Muscle layer of duodenum (tissue), 2 donors: ENCODE data around the gene TASP1.

Experiments
- H3K27ac ChIP-seq: one replicate; pipeline ENCODE4 v1.7.0; 2013; ENCODE audit warnings: mild to moderate bottlenecking, low read length
- H3K27me3 ChIP-seq: one replicate; pipeline ENCODE4 v1.7.0; 2013; ENCODE audit warnings: low read depth, mild to moderate bottlenecking, control low read depth, low read length
- H3K36me3 ChIP-seq, 2 donors: one replicate each; pipeline ENCODE4 v1.7.0; 2013; ENCODE audit warnings: low read length in 2 of 2, control low read depth in 1 of 2, mild to moderate bottlenecking in 1 of 2; ENCODE audit not compliant: insufficient read depth in 2 of 2, control insufficient read depth in 1 of 2
- H3K4me1 ChIP-seq, 2 donors: one replicate each; pipeline ENCODE4 v1.7.0; 2013; ENCODE audit warnings: low read length in 2 of 2, mild to moderate bottlenecking in 2 of 2, control low read depth in 1 of 2, moderate library complexity in 1 of 2; ENCODE audit not compliant: insufficient read depth in 2 of 2, control insufficient read depth in 1 of 2
- H3K4me3 ChIP-seq, 2 donors: one replicate each; pipeline ENCODE4 v1.7.0; 2013; ENCODE audit warnings: low read length in 2 of 2, low read depth in 1 of 2, mild to moderate bottlenecking in 1 of 2
- H3K9me3 ChIP-seq, 2 donors: one replicate each; pipeline ENCODE4 v1.7.0; 2013; ENCODE audit warnings: low read length in 2 of 2, control low read depth in 1 of 2, mild to moderate bottlenecking in 1 of 2; ENCODE audit not compliant: control insufficient read depth in 1 of 2
- donor health status: healthy.

Gene TASP1

DNA sequence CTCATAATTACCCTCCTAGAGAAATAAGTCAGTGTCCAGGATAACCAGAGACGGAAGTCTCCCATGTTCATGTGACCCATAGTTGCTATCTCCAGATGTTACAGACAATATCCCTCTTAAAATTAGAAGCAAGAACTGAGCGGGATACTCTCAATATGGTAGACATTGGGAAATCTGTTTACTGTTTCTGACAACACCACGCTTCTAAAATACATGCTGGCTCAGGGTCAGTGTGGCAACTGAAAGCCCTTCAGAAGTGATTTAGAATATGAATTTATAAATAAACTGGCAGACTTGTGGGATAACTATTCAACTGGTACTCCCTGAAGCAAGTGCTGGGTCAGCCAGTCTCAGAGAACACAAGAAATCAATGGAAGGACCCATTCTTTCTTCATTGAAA lies 108.6 kb downstream of the TASP1 start:
- H3K27me3 ChIP-seq: no peaks in the 10 kb centered on the region
- no peak overlapping the region for H3K27ac ChIP-seq
- peaks cover 0 to 8% of the 10 kb centered on the region in 2 donors for H3K36me3 ChIP-seq
- no peak overlapping the region for H3K4me3 ChIP-seq
- H3K9me3 ChIP-seq: no peaks in the 10 kb centered on the region
- peaks cover 0 to 4% of the 10 kb centered on the region in 2 donors for H3K4me1 ChIP-seq

DNA sequence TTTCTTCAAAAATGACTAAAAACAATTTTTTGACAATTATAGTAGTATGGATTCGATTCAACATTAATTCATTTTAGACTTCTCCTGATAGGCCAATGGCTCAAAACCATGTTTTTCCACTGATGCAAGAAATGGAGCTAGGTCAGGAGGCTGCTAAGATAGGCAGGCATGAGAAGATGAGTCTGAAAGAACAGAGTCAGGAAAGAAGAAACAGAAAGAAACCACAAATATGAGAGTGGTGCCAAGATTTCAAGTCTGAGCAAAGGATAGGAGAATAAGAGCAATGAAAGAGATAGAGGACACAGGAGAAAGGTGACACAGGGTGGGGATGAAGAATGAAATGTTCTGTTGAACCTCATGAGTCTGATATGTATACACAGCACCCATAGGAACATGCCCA lies 112.2 kb downstream of the TASP1 start:
- Histone ChIP-seq H3K4me1 (no peaks in the 10 kb centered on the region), H3K9me3 (peaks cover 0 to 2% of the 10 kb centered on the region in 2 donors), H3K4me3 (no peak overlapping the region), H3K27ac (no peak overlapping the region), H3K27me3 (no peaks in the 10 kb centered on the region), H3K36me3 (peaks cover 7 to 8% of the 10 kb centered on the region in 2 donors)

DNA sequence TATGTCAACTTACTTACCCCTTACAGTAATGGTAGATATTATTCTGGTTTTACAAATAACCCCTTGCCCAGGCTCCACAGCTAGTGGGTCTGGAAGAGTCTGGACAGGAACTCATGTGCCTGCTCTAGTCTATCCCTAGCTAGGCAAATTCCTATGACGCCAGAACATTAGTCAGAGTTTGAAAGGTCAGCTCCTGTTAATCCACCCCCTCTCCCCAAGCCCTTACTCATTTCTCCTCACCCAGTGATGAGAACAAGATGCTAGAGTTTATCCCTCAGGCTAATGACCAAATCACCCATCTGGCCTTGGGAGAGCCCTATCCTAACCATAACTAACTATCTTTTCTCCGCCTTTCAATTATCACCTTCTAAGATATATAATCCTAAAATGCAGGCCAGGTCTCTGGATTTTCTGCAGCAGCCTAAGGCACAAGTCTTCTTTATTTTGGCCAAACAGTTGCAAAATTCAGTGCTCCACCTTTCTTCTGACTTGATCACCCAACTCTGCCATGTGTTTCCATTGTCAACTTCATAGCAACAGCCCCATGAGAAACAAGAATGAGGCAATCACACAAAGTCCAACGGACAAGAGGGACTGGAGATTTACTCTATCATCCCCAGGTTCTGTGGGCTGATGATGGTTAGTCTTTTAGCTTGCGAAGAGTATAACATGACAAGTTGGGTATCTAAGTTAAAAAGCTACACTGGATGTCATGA lies 113.3 kb downstream of the TASP1 start:
- Histone ChIP-seq H3K9me3 (peaks cover 0 to 2% of the 10 kb centered on the region in 2 donors), H3K27ac (no peak overlapping the region), H3K36me3 (peaks cover 7 to 8% of the 10 kb centered on the region in 2 donors), H3K4me3 (no peak overlapping the region), H3K4me1 (no peaks in the 10 kb centered on the region), H3K27me3 (no peaks in the 10 kb centered on the region)

DNA sequence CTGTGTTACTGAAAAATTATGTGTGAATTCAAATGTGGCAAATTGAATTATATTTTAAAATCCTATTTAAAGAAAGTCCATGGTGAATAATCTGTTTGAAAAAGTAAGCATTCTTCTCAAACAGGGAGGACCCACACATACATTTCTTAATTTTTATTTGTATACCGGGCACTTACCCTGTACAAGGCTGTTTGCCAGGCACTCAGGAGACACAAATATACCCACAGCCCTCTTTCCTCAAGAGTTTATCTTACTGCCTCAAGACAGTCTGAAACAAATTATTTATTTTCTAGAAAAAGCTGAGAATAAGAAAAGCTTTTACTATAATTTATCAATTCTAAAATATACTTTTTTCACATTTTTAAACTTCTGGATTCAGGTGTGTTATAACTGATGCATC lies 114.4 kb downstream of the TASP1 start:
- Histone ChIP-seq H3K27ac (no peak overlapping the region), H3K36me3 (peaks cover 7 to 8% of the 10 kb centered on the region in 2 donors), H3K27me3 (no peaks in the 10 kb centered on the region), H3K4me1 (no peaks in the 10 kb centered on the region), H3K9me3 (peaks cover 0 to 2% of the 10 kb centered on the region in 2 donors), H3K4me3 (no peak overlapping the region)

DNA sequence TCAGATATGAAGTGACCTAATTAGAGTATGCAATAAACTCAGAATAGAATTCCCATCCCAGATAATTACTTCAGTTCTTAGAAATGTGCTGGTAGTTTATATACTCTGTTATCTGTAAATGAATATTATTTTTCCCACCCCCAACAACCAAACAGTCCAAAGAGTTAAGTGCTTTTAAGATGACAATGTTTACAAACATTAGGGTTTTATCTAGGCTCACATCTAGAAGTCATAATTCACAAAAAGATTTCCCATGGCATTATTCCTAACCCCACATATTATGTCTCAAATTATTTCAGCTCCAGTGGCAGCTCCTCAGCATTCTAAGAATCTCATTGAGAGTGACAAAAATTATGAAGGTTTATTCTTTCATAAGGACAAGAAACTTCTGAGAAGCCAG lies 120.9 kb downstream of the TASP1 start:
- no peaks in the 10 kb centered on the region for H3K27me3 ChIP-seq
- no peak overlapping the region for H3K4me3 ChIP-seq
- H3K4me1 ChIP-seq: peaks cover 0 to 5% of the 10 kb centered on the region in 2 donors
- peaks cover 0 to 2% of the 10 kb centered on the region in 2 donors for H3K9me3 ChIP-seq
- no peak overlapping the region for H3K27ac ChIP-seq
- peaks cover 0 to 13% of the 10 kb centered on the region in 2 donors for H3K36me3 ChIP-seq

DNA sequence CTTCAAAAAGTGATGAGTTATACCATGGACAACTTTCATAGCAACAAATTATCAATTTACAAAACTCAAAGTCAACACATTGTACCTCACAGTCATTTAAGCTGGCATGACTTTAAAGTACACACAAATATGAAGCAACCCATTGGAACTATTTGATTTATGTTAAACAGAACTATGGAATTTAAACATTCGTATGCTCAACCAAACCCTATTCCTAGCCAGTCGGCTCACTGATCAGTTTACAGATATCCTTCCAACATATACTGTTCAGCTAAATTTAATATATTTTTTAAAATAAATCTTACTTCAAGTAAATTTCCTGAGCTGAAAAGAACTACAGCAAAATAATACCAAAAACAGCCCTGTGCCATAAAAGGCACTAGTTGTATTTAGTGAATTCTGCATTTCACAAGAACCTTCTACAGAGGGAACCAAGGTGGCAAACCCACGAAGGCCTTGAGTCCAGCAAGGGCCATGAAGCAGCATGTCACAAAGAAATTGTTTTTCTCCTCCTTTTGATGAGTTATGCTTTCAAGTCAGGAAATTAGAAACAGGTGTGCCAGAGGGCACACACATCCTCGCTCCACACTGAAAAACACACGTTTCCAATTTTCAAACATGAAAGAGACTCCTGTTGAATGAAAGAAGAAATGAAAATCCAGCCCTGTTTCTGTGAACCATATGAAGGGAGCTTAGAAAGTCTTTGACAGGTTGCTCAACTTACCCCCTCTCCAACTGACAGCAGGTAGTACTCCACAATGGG lies 122.8 kb downstream of the TASP1 start:
- H3K4me1 ChIP-seq: peaks cover 0 to 5% of the 10 kb centered on the region in 2 donors
- H3K36me3 ChIP-seq: peaks cover 0 to 6% of the 10 kb centered on the region in 2 donors
- no peaks in the 10 kb centered on the region for H3K9me3 ChIP-seq
- H3K27ac ChIP-seq: no peak overlapping the region
- H3K27me3 ChIP-seq: no peaks in the 10 kb centered on the region
- H3K4me3 ChIP-seq: no peak overlapping the region

DNA sequence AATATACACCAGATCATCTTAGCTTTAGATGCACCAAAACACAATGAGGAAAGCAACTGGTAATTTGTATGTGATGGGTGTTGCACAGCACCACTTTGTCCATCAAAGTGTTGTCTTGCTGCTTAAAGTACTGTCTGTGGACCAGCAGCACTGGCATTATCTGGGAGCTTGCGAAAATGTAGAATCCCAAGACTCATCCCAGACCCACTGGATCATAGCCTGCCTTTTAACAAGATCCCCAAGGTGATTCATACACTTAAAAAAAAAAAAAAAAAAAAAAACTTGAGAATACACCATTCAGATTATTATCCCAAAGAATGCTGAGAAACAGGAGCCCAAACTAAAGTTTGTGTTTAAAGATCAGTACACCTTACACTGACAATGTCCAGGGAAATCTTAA lies 123.4 kb downstream of the TASP1 start:
- H3K4me3 ChIP-seq: no peak overlapping the region
- no peaks in the 10 kb centered on the region for H3K9me3 ChIP-seq
- H3K27ac ChIP-seq: no peak overlapping the region
- no peaks in the 10 kb centered on the region for H3K27me3 ChIP-seq
- H3K36me3 ChIP-seq: peaks cover 0 to 6% of the 10 kb centered on the region in 2 donors
- H3K4me1 ChIP-seq: peaks cover 0 to 5% of the 10 kb centered on the region in 2 donors

DNA sequence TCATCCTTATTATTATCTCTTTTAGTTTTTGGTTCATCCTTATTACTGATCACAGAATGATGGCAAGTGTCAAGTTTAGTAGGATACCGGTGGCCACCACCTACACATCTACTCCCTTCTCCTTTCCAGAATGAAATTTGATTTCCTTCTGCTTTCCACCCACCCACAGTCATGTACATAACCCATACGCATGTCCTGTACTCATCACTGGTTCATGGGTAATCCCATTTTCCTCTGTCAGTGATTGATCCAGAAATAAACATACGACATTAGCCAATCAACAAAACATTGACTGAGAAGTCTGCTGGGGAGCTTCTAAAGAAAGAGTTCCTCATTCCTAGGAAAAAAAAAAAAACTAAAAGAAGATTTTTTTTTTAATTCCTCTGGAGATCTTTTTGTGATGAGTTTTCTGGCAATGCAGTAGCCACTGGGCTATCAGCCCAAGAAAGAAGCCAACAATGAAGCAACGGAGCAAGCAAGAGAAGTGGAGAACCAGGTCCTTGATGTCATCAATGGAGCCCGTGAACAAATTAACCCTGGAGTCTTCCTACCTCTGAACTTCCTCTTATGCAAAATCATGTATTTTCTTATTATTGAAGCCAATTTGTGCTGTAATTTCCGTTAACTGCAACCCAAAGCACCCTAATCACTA lies 127.8 kb downstream of the TASP1 start:
- Histone ChIP-seq H3K27me3 (no peaks in the 10 kb centered on the region), H3K4me1 (peaks cover 0 to 5% of the 10 kb centered on the region in 2 donors), H3K4me3 (no peak overlapping the region), H3K27ac (no peak overlapping the region), H3K36me3 (peaks cover 0 to 6% of the 10 kb centered on the region in 2 donors), H3K9me3 (peaks cover 6 to 8% of the 10 kb centered on the region in 2 donors)

DNA sequence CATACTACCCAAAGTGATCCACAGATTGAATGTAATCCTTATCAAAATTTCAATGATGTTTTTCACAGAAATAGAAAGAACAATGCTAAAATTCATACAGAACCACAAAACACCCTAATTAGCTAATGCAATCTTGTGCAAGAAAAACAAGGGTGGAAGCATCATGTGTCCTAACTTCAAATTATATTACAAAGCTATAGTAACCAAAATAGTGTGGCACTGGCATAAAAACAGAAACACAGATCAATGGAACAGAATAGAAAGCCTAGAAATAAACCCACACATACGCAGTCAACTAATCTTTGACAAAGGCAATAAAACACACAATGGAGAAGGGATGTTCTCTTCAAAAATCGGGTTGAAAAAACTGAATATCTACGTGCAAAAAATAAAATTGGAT lies 131.1 kb downstream of the TASP1 start:
- H3K27ac ChIP-seq: no peak overlapping the region
- H3K9me3 ChIP-seq: peaks cover 6 to 19% of the 10 kb centered on the region in 2 donors
- no peaks in the 10 kb centered on the region for H3K4me1 ChIP-seq
- H3K27me3 ChIP-seq: no peaks in the 10 kb centered on the region
- H3K36me3 ChIP-seq: peaks cover 0 to 4% of the 10 kb centered on the region in 2 donors
- H3K4me3 ChIP-seq: no peak overlapping the region

DNA sequence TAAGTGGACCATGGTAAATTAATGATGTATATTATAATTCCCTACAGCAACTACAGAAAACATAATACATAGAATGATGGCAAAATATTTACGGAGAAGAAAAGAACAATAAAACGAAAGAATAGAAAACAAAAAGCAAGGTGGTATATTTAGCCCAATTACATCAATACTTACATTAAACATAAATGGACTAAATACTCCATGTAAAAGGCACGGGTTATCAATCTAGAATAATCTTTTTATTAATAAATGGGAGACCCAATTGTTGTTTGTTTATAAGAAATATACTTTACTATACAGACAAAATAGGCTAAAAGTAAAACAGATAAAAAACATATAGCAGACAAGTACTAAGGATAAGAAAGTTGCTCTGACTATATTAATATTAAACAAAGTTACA lies 137.2 kb downstream of the TASP1 start:
- Histone ChIP-seq H3K27ac (no peak overlapping the region), H3K9me3 (peaks cover 0 to 27% of the 10 kb centered on the region in 2 donors), H3K36me3 (peaks cover 0 to 16% of the 10 kb centered on the region in 2 donors), H3K4me3 (no peak overlapping the region), H3K27me3 (no peaks in the 10 kb centered on the region), H3K4me1 (no peaks in the 10 kb centered on the region)

DNA sequence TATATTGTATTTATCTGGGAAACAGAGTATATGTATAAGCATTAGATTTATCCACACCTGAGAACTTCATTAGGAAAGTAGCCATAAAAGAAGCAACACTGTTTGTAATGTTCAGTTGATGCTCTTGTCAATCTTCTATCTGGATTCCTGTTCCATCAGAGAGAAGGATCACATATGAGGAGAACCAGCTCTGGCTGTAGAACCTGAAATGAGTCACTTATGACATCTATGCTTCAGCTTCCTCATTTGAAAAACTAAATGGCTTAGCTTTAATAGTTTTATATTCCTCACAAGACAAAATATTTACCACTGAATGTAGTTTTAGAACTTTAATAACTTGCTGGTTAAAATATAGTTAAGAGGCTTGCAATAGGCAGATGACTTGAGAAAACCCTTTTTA lies 144.7 kb downstream of the TASP1 start:
- Histone ChIP-seq H3K9me3 (peaks cover 0 to 7% of the 10 kb centered on the region in 2 donors), H3K27ac (no peak overlapping the region), H3K4me1 (peaks cover 0 to 14% of the 10 kb centered on the region in 2 donors), H3K27me3 (no peaks in the 10 kb centered on the region), H3K4me3 (no peak overlapping the region), H3K36me3 (no peaks in the 10 kb centered on the region)
